Measurements from ENCODE around the gene CDC42EP1.

Gene CDC42EP1

GRCh38 chr22:37616201-37617083 lies 56.2 kb downstream of the CDC42EP1 start:
- no peak for FAIRE-seq

- FAIRE-seq: no peak
Measured at GRCh38 chr22:37617431-37617830, 57.2 kb downstream of the CDC42EP1 start.

GRCh38 chr22:37618072-37618656 lies 57.9 kb downstream of the CDC42EP1 start:
- FAIRE-seq: no peak

- no peak for FAIRE-seq
Measured at GRCh38 chr22:37618674-37619073, 58.4 kb downstream of the CDC42EP1 start.

Measured in TTC549 (cell line).